Heart left ventricle (tissue), 16 donors: ENCODE data around the gene TLCD3B. TPM values are rescaled to one million over a fixed set of nuclear protein-coding genes. Genes with fewer than 3 reads are reported as not detected.

Source experiments
- ATAC-seq, 4 donors: fragments of 200-7000 bp; cut with Tn5 transposase; one replicate each; pipeline ENCODE4 v1.9.1; 2020 to 2022; ENCODE audit warnings: moderate library complexity in 4 of 4, mild to moderate bottlenecking in 3 of 4, moderate number of reproducible peaks in 1 of 4
- DNase-seq, 5 donors: peaks; one replicate each; pipeline ENCODE4 v3.0.0-alpha.2; 2020
- H3K27ac ChIP-seq, 12 donors: fragments of 200-600 bp; sonication (generic) in 4 of 12; one replicate each; pipeline versions ENCODE4 v1.5.0 to v1.8.0; 2016 to 2022; ENCODE audit warnings: mild to moderate bottlenecking in 2 of 12
- H3K27me3 ChIP-seq, 9 donors: fragments of 200-600 bp; sonication (generic) in 2 of 9; one replicate each; pipeline versions ENCODE4 v1.5.1 to v1.8.0; 2016 to 2022; ENCODE audit warnings: mild to moderate bottlenecking in 3 of 9
- H3K36me3 ChIP-seq, 9 donors: fragments of 200-600 bp; sonication (generic) in 2 of 9; one replicate each; pipeline versions ENCODE4 v1.5.0 to v1.8.0; 2018 to 2022; ENCODE audit warnings: mild to moderate bottlenecking in 2 of 9
- H3K4me1 ChIP-seq, 12 donors: fragments of 200-600 bp; sonication (generic) in 4 of 12; one replicate each; pipeline versions ENCODE4 v1.5.0 to v1.8.0; 2016 to 2022; ENCODE audit warnings: mild to moderate bottlenecking in 3 of 12
- H3K4me3 ChIP-seq, 12 donors: fragments of 200-600 bp; sonication (generic) in 4 of 12; one replicate each; pipeline versions ENCODE4 v1.5.0 to v1.8.0; 2017 to 2022; ENCODE audit warnings: mild to moderate bottlenecking in 9 of 12, moderate library complexity in 4 of 12
- H3K9me3 ChIP-seq, 12 donors: fragments of 200-600 bp; sonication (generic) in 4 of 12; one replicate each; pipeline versions ENCODE4 v1.5.0 to v1.8.0; 2016 to 2022; ENCODE audit warnings: mild to moderate bottlenecking in 1 of 12
- POLR2A ChIP-seq, 2 donors: fragments of 450-650 bp; IDR thresholded peaks; one replicate each; pipeline ENCODE4 v1.6.1; 2017; ENCODE audit warnings: antibody characterized with exemption in 2 of 2, mild to moderate bottlenecking in 2 of 2, moderate library complexity in 2 of 2
- WGBS, 4 donors: extraction: QIAGEN DNeasy Blood & Tissue Kit in 2 of 4; methylation state at CpG; one replicate each; pipeline versions ENCODE4 v1.1.5 to v1.1.7; 2013 to 2018; 5-methylcytosine and 5-hydroxymethylcytosine counted together
- intact Hi-C, 10 donors: fragments of 100-400 bp; cut with DNase I; formaldehyde crosslinking; loops; one replicate each; pipeline versions ENCODE4 v1.11.1 to v1.14.2; 2022
- polyA plus RNA-seq, 2 donors: library from polyadenylated mRNA; stranded (reverse); fragments of 200-250 nt; gene quantifications; one replicate each; pipeline ENCODE4 v1.2.3, GENCODE V29; 2013
- total RNA-seq, 9 donors: library from RNA; depleted of rRNA in 2 of 9; stranded (reverse); fragments of >200 nt in 2 of 9; fragmentation: NEBNext Ultra II Directional in 3 of 9; extraction: Animal tissue kit (Norgen Biotek cat#: 25700) in 3 of 9; gene quantifications; one replicate each; pipeline versions ENCODE4 v1.1.0 to v1.2.4, GENCODE V29; 2016 to 2023
- TF ChIP-seq, protein P1 (sequence below), 12 donors: fragments of 200-600 bp; sonication (generic) in 4 of 12; IDR thresholded peaks; one replicate each; pipeline versions ENCODE4 v1.5.0 to v1.8.0; 2018 to 2022; ENCODE audit warnings: antibody characterized with exemption in 12 of 12, mild to moderate bottlenecking in 5 of 12
- donor health status: ischemic (EF 13 %, LVEDD 7.1; RV severe dilation, severe dysfunction).
- donor health status: healthy with polysubstance abuse.
- donor health status: DM: no; HTN: yes; CAD: no.
- donor health status: DM: no; HTN: no; CAD: no.
- donor health status: ischemic (EF 25% LVEDD 6.9; RV normal size, moderate dysfunction).
- donor health status: ischemic (EF 25% LVEDD 5.7; RV mildly dilated, moderate dysfunction).
- donor health status: healthy.
- donor health status: DM: yes; HTN: yes; CAD: no.
- donor health status: ischemic (EF 35%, LVEDD 5.7; RV mildly dilated, moderate dysfunction).
- donor health status: nonischemic (EF 11% LVEDD 7.7; RV severe dilation, severe dysfunction).
- donor health status: DM: yes; HTN: yes; CAD: no.
- donor health status: PGD.
- donor health status: ischemic (EF 29% LVEDD 5.4; RV normal size, mild dysfunction).
- donor health status: nonischemic (EF 23%, LVEDD 6.1; RV moderate dilation, normal function).

Gene TLCD3B
- total and polyA plus RNA-seq, 11 donors, result not detected

DNA sequence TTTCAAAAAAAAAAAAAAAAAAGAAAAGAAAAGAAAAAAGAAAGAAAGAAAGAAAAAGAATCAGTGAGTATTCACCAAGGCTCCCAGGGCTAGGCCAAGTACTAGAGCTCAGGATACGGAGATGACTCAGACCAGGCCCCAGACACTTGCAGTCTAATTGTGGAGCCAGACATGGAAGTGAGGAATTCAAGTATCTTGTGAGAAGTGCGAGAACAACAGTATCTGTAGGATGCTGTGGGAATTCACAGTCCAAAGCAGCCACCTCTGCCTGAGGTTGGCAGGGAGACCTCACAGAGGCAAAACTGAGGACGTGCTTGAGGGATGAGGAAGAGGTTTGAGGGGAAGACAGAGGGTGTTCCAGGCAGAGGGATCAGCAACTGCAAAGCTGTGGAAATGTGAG is 20.4 kb upstream of the TLCD3B start:
- ATAC-seq (no peak), DNase-seq (no peak)
- Histone ChIP-seq H3K36me3 (no peaks in the 10 kb centered on the region), H3K4me1 (peaks cover 0 to 27% (median 11%) of the 10 kb centered on the region in 12 donors), H3K27me3 (no peaks in the 10 kb centered on the region), H3K27ac (no peak overlapping the region), H3K4me3 (no peak overlapping the region), H3K9me3 (no peaks in the 10 kb centered on the region)
- intact Hi-C loops, result loop anchor here in 1 of 10 donors (5.0 kb wide), 1 partner anchor 49 kb away; no protein-coding TSS in a partner anchor
- WGBS, 4 donors, result 85 to 91% (median 86%) methylated on average over 3 of the region's 3 CpGs
- TF ChIP-seq, protein P1, sequence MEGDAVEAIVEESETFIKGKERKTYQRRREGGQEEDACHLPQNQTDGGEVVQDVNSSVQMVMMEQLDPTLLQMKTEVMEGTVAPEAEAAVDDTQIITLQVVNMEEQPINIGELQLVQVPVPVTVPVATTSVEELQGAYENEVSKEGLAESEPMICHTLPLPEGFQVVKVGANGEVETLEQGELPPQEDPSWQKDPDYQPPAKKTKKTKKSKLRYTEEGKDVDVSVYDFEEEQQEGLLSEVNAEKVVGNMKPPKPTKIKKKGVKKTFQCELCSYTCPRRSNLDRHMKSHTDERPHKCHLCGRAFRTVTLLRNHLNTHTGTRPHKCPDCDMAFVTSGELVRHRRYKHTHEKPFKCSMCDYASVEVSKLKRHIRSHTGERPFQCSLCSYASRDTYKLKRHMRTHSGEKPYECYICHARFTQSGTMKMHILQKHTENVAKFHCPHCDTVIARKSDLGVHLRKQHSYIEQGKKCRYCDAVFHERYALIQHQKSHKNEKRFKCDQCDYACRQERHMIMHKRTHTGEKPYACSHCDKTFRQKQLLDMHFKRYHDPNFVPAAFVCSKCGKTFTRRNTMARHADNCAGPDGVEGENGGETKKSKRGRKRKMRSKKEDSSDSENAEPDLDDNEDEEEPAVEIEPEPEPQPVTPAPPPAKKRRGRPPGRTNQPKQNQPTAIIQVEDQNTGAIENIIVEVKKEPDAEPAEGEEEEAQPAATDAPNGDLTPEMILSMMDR (IDR thresholded peaks at IDR 0.05), result no peak
- TF ChIP-seq POLR2A (IDR thresholded peaks at IDR 0.05), result no peak

DNA sequence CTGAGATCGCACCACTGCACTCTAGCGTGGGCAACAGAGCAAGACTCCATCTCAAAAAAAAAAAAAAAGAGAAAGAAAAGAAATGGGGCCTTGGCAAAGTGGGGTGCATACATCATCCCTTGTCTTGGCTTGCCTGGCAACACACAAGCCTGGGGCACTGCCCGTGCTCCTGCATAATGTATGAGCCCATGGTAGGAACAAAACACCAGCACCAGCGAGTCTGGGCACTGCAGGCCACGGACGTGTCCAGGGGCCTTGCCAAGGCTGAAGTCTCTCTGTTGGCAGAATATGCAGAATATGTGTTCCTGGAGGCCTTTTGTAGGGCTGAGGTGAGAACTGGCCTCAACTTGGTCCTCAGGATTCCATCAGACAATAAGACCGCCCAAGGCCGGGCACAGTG is 18.8 kb upstream of the TLCD3B start:
- H3K36me3 ChIP-seq, result no peaks in the 10 kb centered on the region
- peaks cover 0 to 27% (median 11%) of the 10 kb centered on the region in 12 donors for H3K4me1 ChIP-seq
- no peak overlapping the region for H3K4me3 ChIP-seq
- H3K27me3 ChIP-seq, result no peaks in the 10 kb centered on the region
- H3K27ac ChIP-seq, result no peak overlapping the region
- no peak for TF ChIP-seq POLR2A (IDR thresholded peaks at IDR 0.05)
- TF ChIP-seq, protein P1 (IDR thresholded peaks at IDR 0.05), result no peak
- no peaks in the 10 kb centered on the region for H3K9me3 ChIP-seq
- 92 to 96% (median 94%) methylated on average over 8 of the region's 8 CpGs for whole genome bisulfite sequencing, 4 donors
- intact Hi-C loops, result loop anchor here in 1 of 10 donors (5.0 kb wide), 1 partner anchor 48 kb away; no protein-coding TSS in a partner anchor
- ATAC-seq (no peak), DNase-seq (no peak)

- Histone ChIP-seq H3K36me3 (no peaks in the 10 kb centered on the region), H3K4me1 (no peaks in the 10 kb centered on the region), H3K9me3 (no peaks in the 10 kb centered on the region), H3K27ac (no peak overlapping the region), H3K27me3 (no peaks in the 10 kb centered on the region), H3K4me3 (no peak overlapping the region)
- no peak for TF ChIP-seq POLR2A (IDR thresholded peaks at IDR 0.05)
- TF ChIP-seq, protein P1 (IDR thresholded peaks at IDR 0.05), result no peak
- WGBS, 4 donors, result 87 to 91% (median 89%) methylated on average over 1 of the region's 1 CpG
- intact Hi-C loops, result no loop called here
- no peak for ATAC-seq
- DNase-seq, result no peak
Observed at GRCh38 chr16:30046588-30046987, 15.5 kb upstream of the TLCD3B start.

DNA sequence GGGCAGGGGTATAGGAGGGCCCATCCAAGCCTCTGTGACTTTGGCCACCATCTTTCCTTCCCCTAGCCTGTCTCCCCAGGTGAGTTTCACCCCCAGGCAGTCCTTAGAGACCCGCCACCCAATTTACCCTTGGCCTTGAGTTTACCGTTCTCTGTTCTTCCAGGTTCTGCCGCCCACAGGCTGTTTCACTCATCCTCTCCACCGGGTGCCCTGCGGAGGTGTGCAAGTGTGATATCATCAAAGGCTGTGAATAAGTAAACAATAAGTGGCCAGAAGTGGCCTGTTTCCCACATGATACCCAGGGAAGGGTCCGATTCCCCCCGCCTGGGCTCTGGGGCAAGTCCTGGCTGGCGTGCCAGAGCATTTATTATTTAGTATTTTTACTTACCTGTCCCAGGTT is 15.1 kb upstream of the TLCD3B start:
- Histone ChIP-seq H3K27ac (no peak overlapping the region), H3K27me3 (no peaks in the 10 kb centered on the region), H3K4me1 (no peaks in the 10 kb centered on the region), H3K4me3 (no peak overlapping the region), H3K9me3 (no peaks in the 10 kb centered on the region), H3K36me3 (no peaks in the 10 kb centered on the region)
- peak in 1 of 4 donors; percentile 41 for ATAC-seq
- WGBS, 4 donors, result 72 to 81% (median 78%) methylated on average over 8 of the region's 8 CpGs
- no peak for DNase-seq
- intact Hi-C loops, result no loop called here
- TF ChIP-seq, protein P1 (IDR thresholded peaks at IDR 0.05), result no peak
